Type B pancreatic cell (in vitro differentiated cells): ENCODE results near the gene RNU5B-1. TPM values are rescaled to one million over a fixed set of nuclear protein-coding genes. Genes with fewer than 3 reads are reported as not detected.

ENCODE experiments used
- DNase-seq: peaks from one replicate; pipeline ENCODE4 v3.0.0; 2021; ENCODE audit warnings: mixed read lengths; ENCODE audit not compliant: unreplicated experiment; ENCODE audit errors: extremely low spot score
- H3K27ac Mint-ChIP-seq: 2 replicates; pipeline ENCODE4 v1.8.0; 2021; ENCODE audit warnings: mild to moderate bottlenecking, mixed read lengths
- H3K27me3 Mint-ChIP-seq: 2 replicates; pipeline ENCODE4 v1.8.0; 2021; ENCODE audit warnings: mixed read lengths
- H3K36me3 Mint-ChIP-seq: 2 replicates; pipeline ENCODE4 v1.8.0; 2021; ENCODE audit warnings: mixed read lengths
- H3K4me1 Mint-ChIP-seq: one replicate; pipeline ENCODE4 v1.8.0; 2021; ENCODE audit warnings: mixed read lengths; ENCODE audit not compliant: unreplicated experiment
- H3K4me3 Mint-ChIP-seq: 2 replicates; pipeline ENCODE4 v1.8.0; 2021; ENCODE audit warnings: mild to moderate bottlenecking, mixed read lengths
- H3K9me3 Mint-ChIP-seq: 2 replicates; pipeline ENCODE4 v1.8.0; 2021; ENCODE audit warnings: mixed read lengths
- CTCF ChIP-seq: fragments of 200-600 bp; sonication (generic); conservative IDR thresholded peaks from 2 replicates; pipeline ENCODE4 v1.5.0; 2021; ENCODE audit warnings: antibody characterized with exemption, mild to moderate bottlenecking
- total RNA-seq: library from RNA; stranded (reverse); gene quantifications from 2 replicates; pipeline ENCODE4 v1.2.1, GENCODE V29; 2021; ENCODE audit warnings: low replicate concordance

Gene RNU5B-1
- total RNA-seq, 1 donor from 2014 or later: 16.3 TPM

- Mint-ChIP-seq H3K27ac (no peak overlapping the region), H3K4me1 (peaks cover 44% of the 10 kb centered on the region), H3K36me3 (no peaks in the 10 kb centered on the region)
These were observed 33.1 kb downstream of the RNU5B-1 start for GRCh38 chr15:65337436-65338070.

GRCh38 chr15:65338366-65338765, 33.9 kb downstream of the RNU5B-1 start:
- H3K36me3 Mint-ChIP-seq: peaks cover 3% of the 10 kb centered on the region
- H3K9me3 Mint-ChIP-seq: no peaks in the 10 kb centered on the region
- no peak overlapping the region for H3K27ac Mint-ChIP-seq
- no peaks in the 10 kb centered on the region for H3K27me3 Mint-ChIP-seq
- peaks cover 51% of the 10 kb centered on the region for H3K4me1 Mint-ChIP-seq
- H3K4me3 Mint-ChIP-seq: no peak overlapping the region
- DNase-seq: no peak
- TF ChIP-seq CTCF: no peak

More at GRCh38 chr15:65337436-65338070, 33.1 kb downstream of the RNU5B-1 start:
- Mint-ChIP-seq H3K27me3 (no peaks in the 10 kb centered on the region), H3K4me3 (peak overlapping the region; percentile 49), H3K9me3 (no peaks in the 10 kb centered on the region)
- DNase-seq: no peak
- no peak for TF ChIP-seq CTCF

- no peak for TF ChIP-seq CTCF
- H3K27ac Mint-ChIP-seq: no peak overlapping the region
- H3K9me3 Mint-ChIP-seq: no peaks in the 10 kb centered on the region
- DNase-seq: no peak
- no peak overlapping the region for H3K4me3 Mint-ChIP-seq
- no peaks in the 10 kb centered on the region for H3K27me3 Mint-ChIP-seq
- peaks cover 53% of the 10 kb centered on the region for H3K4me1 Mint-ChIP-seq
- peaks cover 3% of the 10 kb centered on the region for H3K36me3 Mint-ChIP-seq
These were observed 34.3 kb downstream of the RNU5B-1 start for GRCh38 chr15:65338823-65339222.

GRCh38 chr15:65339416-65339815, 34.9 kb downstream of the RNU5B-1 start:
- no peak for TF ChIP-seq CTCF
- no peak for DNase-seq
- Mint-ChIP-seq H3K36me3 (peaks cover 3% of the 10 kb centered on the region), H3K27me3 (no peaks in the 10 kb centered on the region), H3K27ac (peak overlapping the region; percentile 59), H3K4me1 (peaks cover 55% of the 10 kb centered on the region), H3K4me3 (peak overlapping the region; percentile 71), H3K9me3 (no peaks in the 10 kb centered on the region)

GRCh38 chr15:65339920-65340319, 35.4 kb downstream of the RNU5B-1 start:
- H3K4me1 Mint-ChIP-seq: peaks cover 57% of the 10 kb centered on the region

More at GRCh38 chr15:65339920-65340319, 35.4 kb downstream of the RNU5B-1 start:
- H3K27me3 Mint-ChIP-seq: no peaks in the 10 kb centered on the region
- TF ChIP-seq CTCF: no peak
- peaks cover 3% of the 10 kb centered on the region for H3K36me3 Mint-ChIP-seq
- H3K4me3 Mint-ChIP-seq: peak overlapping the region; percentile 71
- DNase-seq: no peak
- H3K27ac Mint-ChIP-seq: peak overlapping the region; percentile 59
- H3K9me3 Mint-ChIP-seq: no peaks in the 10 kb centered on the region
